A549 (cell line): Measurements from ENCODE around the gene IFNL3. TPM values are rescaled to one million over a fixed set of nuclear protein-coding genes. Genes with fewer than 3 reads are reported as not detected.

ENCODE experiments used
- ATAC-seq, 2 experiments: fragments of 200-7000 bp in 1 of 2; fragments of >200 bp in 1 of 2; cut with Nextera tagmentation in 1 of 2; cut with Tn5 transposase in 1 of 2; 3 replicates each; pipeline versions ENCODE4 v1.8.0 to v1.9.1; 2018 to 2020; ENCODE audit warnings: mild to moderate bottlenecking in 1 of 2, moderate library complexity in 1 of 2
- CTCF ChIA-PET: fragments of 300-600 bp; sonication (Branson Sonifier 250); formaldehyde crosslinking; extraction: SDS; loops from one replicate; lab custom pipeline; 2021; ENCODE audit warnings: antibody characterized with exemption, inconsistent platforms; lab: Yijun Ruan, JAX
- POLR2A ChIA-PET: fragments of 350-600 bp; formaldehyde crosslinking; extraction: SDS; loops from one replicate; lab custom pipeline; 2021; ENCODE audit warnings: antibody characterized with exemption, inconsistent platforms; lab: Yijun Ruan, JAX
- DNase-seq, 2 experiments: peaks; one replicate each; pipeline versions ENCODE4 v3.0.0 to v3.0.0-alpha.2; 2011 to 2016; ENCODE audit warnings: low read depth in 1 of 2, low spot score in 1 of 2
- FAIRE-seq: peaks from 2 replicates; lab custom pipeline; 2011; peaks lifted over from hg19 to GRCh38; lab: Jason Lieb, UNC
- H3K27ac ChIP-seq, 2 experiments: fragments of >200 bp; sonication (Bioruptor Twin); formaldehyde crosslinking; 3 replicates each; pipeline ENCODE4 v1.5.1; 2016 to 2017
- H3K4me1 ChIP-seq: fragments of >200 bp; sonication (Bioruptor Twin); formaldehyde crosslinking; 3 replicates; pipeline ENCODE4 v1.6.1; 2016
- H3K4me2 ChIP-seq: fragments of >200 bp; sonication (Bioruptor Twin); formaldehyde crosslinking; 3 replicates; pipeline ENCODE4 v1.6.1; 2016
- H3K4me3 ChIP-seq: fragments of >200 bp; sonication (Bioruptor Twin); formaldehyde crosslinking; 3 replicates; pipeline ENCODE4 v1.5.1; 2016
- H3K9me3 ChIP-seq: fragments of >200 bp; sonication (Bioruptor Twin); formaldehyde crosslinking; 3 replicates; pipeline ENCODE4 v1.6.1; 2016
- CBX2 ChIP-seq: fragments of 200-600 bp; sonication (generic); IDR thresholded peaks from 2 replicates; pipeline ENCODE4 v1.6.1; 2016; ENCODE audit warnings: low read depth, mild to moderate bottlenecking, borderline replicate concordance
- CBX8 ChIP-seq: fragments of 200-600 bp; sonication (generic); IDR thresholded peaks from 2 replicates; pipeline ENCODE4 v1.6.1; 2016
- EHMT2 ChIP-seq: fragments of 200-600 bp; sonication (generic); IDR thresholded peaks from 2 replicates; pipeline ENCODE4 v1.6.1; 2016; ENCODE audit warnings: antibody characterized with exemption, low read depth, mild to moderate bottlenecking, moderate library complexity
- FOSB ChIP-seq: fragments of 250-450 bp; sonication (Bioruptor Pico); IDR thresholded peaks from 2 replicates; pipeline ENCODE4 v1.5.0; 2020; ENCODE audit warnings: mild to moderate bottlenecking, moderate library complexity
- FOSL2 ChIP-seq, 2 experiments: fragments of 450-650 bp in 1 of 2; fragments of >200 bp in 1 of 2; sonication (Bioruptor Twin) in 1 of 2; formaldehyde crosslinking; IDR thresholded peaks; 2 replicates each; pipeline versions ENCODE4 v1.5.0 to v1.6.1; 2016 to 2020; ENCODE audit warnings: mild to moderate bottlenecking in 1 of 2, moderate library complexity in 1 of 2
- FOXS1 ChIP-seq: fragments of 250-450 bp; sonication (Bioruptor Pico); IDR thresholded peaks from 2 replicates; pipeline ENCODE4 v1.5.0; 2020; ENCODE audit warnings: mild to moderate bottlenecking, moderate library complexity
- GATA3 ChIP-seq: IDR thresholded peaks from 2 replicates; pipeline ENCODE4 v1.6.1; 2012; ENCODE audit warnings: borderline replicate concordance
- MYC ChIP-seq: IDR thresholded peaks from 2 replicates; pipeline ENCODE4 v1.6.1; 2012; ENCODE audit warnings: mild to moderate bottlenecking, inconsistent platforms, low read length, improper control_type of control experiment, borderline replicate concordance
- NPAS2 ChIP-seq: fragments of 250-450 bp; sonication (Bioruptor Pico); IDR thresholded peaks from 2 replicates; pipeline ENCODE4 v1.8.0; 2022; ENCODE audit warnings: mild to moderate bottlenecking, moderate library complexity, borderline replicate concordance
- PHF8 ChIP-seq: fragments of 200-600 bp; sonication (generic); IDR thresholded peaks from 2 replicates; pipeline ENCODE4 v1.6.1; 2016; ENCODE audit warnings: low read depth, mild to moderate bottlenecking, antibody characterized with exemption, moderate library complexity, borderline replicate concordance
- RARB ChIP-seq: fragments of 250-450 bp; sonication (Bioruptor Pico); IDR thresholded peaks from 2 replicates; pipeline ENCODE4 v1.8.0; 2021; ENCODE audit warnings: mild to moderate bottlenecking, moderate library complexity
- RCOR1 ChIP-seq: fragments of 150-350 bp; IDR thresholded peaks from 2 replicates; pipeline ENCODE4 v1.6.1; 2014; ENCODE audit warnings: antibody characterized with exemption, low read length, low read depth
- RNF2 ChIP-seq: fragments of 200-600 bp; sonication (generic); IDR thresholded peaks from 2 replicates; pipeline ENCODE4 v1.6.1; 2016; ENCODE audit warnings: low read depth, mild to moderate bottlenecking, antibody characterized with exemption, moderate library complexity, borderline replicate concordance
- TP53 ChIP-seq: fragments of 250-450 bp; sonication (Bioruptor Pico); IDR thresholded peaks from 2 replicates; pipeline ENCODE4 v1.5.0; 2021; ENCODE audit warnings: mild to moderate bottlenecking, moderate library complexity
- ZFP36 ChIP-seq: fragments of 450-650 bp; IDR thresholded peaks from 2 replicates; pipeline ENCODE4 v1.6.1; 2014; ENCODE audit warnings: borderline replicate concordance; ENCODE audit not compliant: partially characterized antibody
- WGBS: methylation state at CpG from one replicate; pipeline ENCODE4 v1.1.6; 2017; ENCODE audit errors: missing lambda C conversion rate; 5-methylcytosine and 5-hydroxymethylcytosine counted together
- polyA plus RNA-seq, 4 experiments: library from polyadenylated mRNA; depleted of rRNA in 3 of 4; stranded (reverse); fragments of >200 nt; fragmentation: RNase III in 1 of 4; extraction: RNeasy Plus Mini Kit Qiagen cat#74134 plus additional on column Dnase treatment in 1 of 4; gene quantifications; 2 replicates in 3 of 4; 3 replicates in 1 of 4; pipeline ENCODE4 v1.2.3, GENCODE V29; 2011 to 2017
- TF ChIP-seq, protein P1 (sequence below): fragments of >200 bp; sonication (Bioruptor Twin); formaldehyde crosslinking; IDR thresholded peaks from 3 replicates; pipeline ENCODE4 v1.5.1; 2016
- TF ChIP-seq, protein P2 (sequence below): fragments of 250-450 bp; sonication (Bioruptor Pico); IDR thresholded peaks from 2 replicates; pipeline ENCODE4 v1.5.0; 2021; ENCODE audit warnings: mild to moderate bottlenecking, moderate library complexity, borderline replicate concordance
- TF ChIP-seq, protein P3 (sequence below): IDR thresholded peaks from 2 replicates; pipeline ENCODE4 v1.6.1; 2012
- TF ChIP-seq, protein P4 (sequence below): fragments of >200 bp; sonication (Bioruptor Twin); formaldehyde crosslinking; IDR thresholded peaks from 3 replicates; pipeline ENCODE4 v1.6.1; 2016

Gene IFNL3
- polyA plus RNA-seq, 2 of the 4 experiments (the other 2 are of a cell fraction) = not detected

DNA sequence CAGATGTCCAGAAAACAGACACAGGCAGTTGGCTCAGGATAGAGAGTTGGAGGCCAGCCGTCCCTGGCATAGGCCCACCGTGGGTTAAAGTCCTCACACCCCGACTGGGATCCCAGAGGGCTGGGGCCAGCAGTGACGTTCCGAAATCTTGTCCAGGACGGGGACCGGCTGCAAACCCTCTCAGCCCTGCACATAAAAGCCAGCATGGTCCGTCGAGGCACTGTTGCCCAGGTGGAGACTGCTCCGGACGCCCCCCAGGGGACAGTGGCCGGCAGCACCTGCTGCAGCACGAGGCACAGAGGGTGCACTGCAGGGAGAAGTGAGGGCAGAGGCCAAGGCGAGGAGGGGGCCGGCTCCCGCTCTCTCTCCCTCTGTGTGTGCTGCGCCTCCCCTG, 19.1 kb upstream of the IFNL3 start:
- no peak overlapping the region for H3K4me3 ChIP-seq
- no peaks in the 10 kb centered on the region for H3K4me1 ChIP-seq
- FAIRE-seq = no peak
- ATAC-seq = peak in 1 of 2 experiments; percentile 17; a peak in 3 of 6 replicates
- H3K4me2 ChIP-seq = no peak overlapping the region
- no peak overlapping the region for H3K27ac ChIP-seq
- 48% methylated on average over 17 of the region's 17 CpGs for WGBS
- no peak for DNase-seq
- TF ChIP-seq, protein P1, sequence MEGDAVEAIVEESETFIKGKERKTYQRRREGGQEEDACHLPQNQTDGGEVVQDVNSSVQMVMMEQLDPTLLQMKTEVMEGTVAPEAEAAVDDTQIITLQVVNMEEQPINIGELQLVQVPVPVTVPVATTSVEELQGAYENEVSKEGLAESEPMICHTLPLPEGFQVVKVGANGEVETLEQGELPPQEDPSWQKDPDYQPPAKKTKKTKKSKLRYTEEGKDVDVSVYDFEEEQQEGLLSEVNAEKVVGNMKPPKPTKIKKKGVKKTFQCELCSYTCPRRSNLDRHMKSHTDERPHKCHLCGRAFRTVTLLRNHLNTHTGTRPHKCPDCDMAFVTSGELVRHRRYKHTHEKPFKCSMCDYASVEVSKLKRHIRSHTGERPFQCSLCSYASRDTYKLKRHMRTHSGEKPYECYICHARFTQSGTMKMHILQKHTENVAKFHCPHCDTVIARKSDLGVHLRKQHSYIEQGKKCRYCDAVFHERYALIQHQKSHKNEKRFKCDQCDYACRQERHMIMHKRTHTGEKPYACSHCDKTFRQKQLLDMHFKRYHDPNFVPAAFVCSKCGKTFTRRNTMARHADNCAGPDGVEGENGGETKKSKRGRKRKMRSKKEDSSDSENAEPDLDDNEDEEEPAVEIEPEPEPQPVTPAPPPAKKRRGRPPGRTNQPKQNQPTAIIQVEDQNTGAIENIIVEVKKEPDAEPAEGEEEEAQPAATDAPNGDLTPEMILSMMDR = no peak
- TF ChIP-seq CBX8 = no peak
- TF ChIP-seq EHMT2 = no peak
- no peak for TF ChIP-seq ZFP36
- no peak for TF ChIP-seq RARB (CRISPR knock-in tag)
- no peak for TF ChIP-seq CBX2
- no peak for TF ChIP-seq MYC
- TF ChIP-seq FOXS1 (CRISPR knock-in tag) = no peak
- TF ChIP-seq, protein P2, sequence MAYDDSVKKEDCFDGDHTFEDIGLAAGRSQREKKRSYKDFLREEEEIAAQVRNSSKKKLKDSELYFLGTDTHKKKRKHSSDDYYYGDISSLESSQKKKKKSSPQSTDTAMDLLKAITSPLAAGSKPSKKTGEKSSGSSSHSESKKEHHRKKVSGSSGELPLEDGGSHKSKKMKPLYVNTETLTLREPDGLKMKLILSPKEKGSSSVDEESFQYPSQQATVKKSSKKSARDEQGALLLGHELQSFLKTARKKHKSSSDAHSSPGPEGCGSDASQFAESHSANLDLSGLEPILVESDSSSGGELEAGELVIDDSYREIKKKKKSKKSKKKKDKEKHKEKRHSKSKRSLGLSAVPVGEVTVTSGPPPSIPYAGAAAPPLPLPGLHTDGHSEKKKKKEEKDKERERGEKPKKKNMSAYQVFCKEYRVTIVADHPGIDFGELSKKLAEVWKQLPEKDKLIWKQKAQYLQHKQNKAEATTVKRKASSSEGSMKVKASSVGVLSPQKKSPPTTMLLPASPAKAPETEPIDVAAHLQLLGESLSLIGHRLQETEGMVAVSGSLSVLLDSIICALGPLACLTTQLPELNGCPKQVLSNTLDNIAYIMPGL = no peak
- no peaks in the 10 kb centered on the region for H3K9me3 ChIP-seq
- ChIA-PET CTCF (interaction anchor here (1.4 kb wide), 1 partner anchor 134 kb away, joined by 3 read pairs; no protein-coding TSS in a partner anchor), POLR2A (no interaction called here)

DNA sequence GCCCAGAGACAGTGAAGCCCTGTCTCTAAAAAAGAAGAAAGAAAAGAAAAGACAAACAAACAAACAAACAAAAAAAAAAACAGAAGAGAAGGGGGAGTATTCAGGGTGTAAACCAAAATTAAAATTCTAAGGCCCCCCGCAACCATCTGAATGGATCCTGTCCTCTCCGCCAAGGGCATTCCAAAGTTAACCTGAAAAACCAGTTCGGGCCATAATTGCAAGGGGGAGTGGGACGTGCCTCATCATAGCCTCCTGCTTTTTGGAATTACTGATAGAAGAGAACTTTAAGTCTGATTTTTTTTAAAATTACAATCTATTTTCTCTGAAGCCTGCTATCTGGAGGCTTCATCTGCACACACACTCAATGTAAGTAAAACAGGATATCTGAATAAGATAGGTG, 17.7 kb upstream of the IFNL3 start:
- WGBS = 61% methylated on average over 4 of the region's 4 CpGs
- no peak for FAIRE-seq
- no peak for DNase-seq
- Histone ChIP-seq H3K9me3 (no peaks in the 10 kb centered on the region), H3K4me1 (no peaks in the 10 kb centered on the region), H3K4me2 (no peak overlapping the region), H3K4me3 (no peak overlapping the region), H3K27ac (no peak overlapping the region)
- CTCF ChIA-PET = interaction anchor here (0.6 to 2.8 kb wide), 7 partner anchors 12 to 1159 kb away, joined by 3 to 17 read pairs (median 3); partner anchors contain the start of gene IFNL4
- POLR2A ChIA-PET = no interaction called here
- ATAC-seq = no peak
- TF ChIP-seq, protein P3, sequence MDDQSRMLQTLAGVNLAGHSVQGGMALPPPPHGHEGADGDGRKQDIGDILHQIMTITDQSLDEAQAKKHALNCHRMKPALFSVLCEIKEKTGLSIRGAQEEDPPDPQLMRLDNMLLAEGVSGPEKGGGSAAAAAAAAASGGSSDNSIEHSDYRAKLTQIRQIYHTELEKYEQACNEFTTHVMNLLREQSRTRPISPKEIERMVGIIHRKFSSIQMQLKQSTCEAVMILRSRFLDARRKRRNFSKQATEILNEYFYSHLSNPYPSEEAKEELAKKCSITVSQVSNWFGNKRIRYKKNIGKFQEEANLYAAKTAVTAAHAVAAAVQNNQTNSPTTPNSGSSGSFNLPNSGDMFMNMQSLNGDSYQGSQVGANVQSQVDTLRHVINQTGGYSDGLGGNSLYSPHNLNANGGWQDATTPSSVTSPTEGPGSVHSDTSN = no peak
- TF ChIP-seq FOSB (CRISPR knock-in tag) (no peak), PHF8 (no peak), TP53 (CRISPR knock-in tag) (no peak), GATA3 (no peak), RNF2 (no peak), RCOR1 (no peak), FOSL2 (IDR thresholded peaks at IDR 0.05) (no peak), FOSL2 (CRISPR knock-in tag; IDR thresholded peaks at IDR 0.05) (no peak), NPAS2 (CRISPR knock-in tag) (no peak)
- TF ChIP-seq, protein P4, sequence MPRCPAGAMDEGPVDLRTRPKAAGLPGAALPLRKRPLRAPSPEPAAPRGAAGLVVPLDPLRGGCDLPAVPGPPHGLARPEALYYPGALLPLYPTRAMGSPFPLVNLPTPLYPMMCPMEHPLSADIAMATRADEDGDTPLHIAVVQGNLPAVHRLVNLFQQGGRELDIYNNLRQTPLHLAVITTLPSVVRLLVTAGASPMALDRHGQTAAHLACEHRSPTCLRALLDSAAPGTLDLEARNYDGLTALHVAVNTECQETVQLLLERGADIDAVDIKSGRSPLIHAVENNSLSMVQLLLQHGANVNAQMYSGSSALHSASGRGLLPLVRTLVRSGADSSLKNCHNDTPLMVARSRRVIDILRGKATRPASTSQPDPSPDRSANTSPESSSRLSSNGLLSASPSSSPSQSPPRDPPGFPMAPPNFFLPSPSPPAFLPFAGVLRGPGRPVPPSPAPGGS = no peak
